ENCODE data around the gene GPC6.
"Not testable (repeated sequence)": the region's sequence is repeated elsewhere in the genome, so short reads cannot be mapped to it uniquely, and the experiment has no call there.

GPC6 gene

GRCh38 chr13:93318534-93319254, 92.1 kb downstream of the GPC6 start:
- no peak for DNase-seq (ENCODE audit: low read depth in 2 of 2)

- DNase-seq (ENCODE audit: low read depth in 2 of 2): no peak
Measured at GRCh38 chr13:93320942-93321341, 94.3 kb downstream of the GPC6 start.

DNA sequence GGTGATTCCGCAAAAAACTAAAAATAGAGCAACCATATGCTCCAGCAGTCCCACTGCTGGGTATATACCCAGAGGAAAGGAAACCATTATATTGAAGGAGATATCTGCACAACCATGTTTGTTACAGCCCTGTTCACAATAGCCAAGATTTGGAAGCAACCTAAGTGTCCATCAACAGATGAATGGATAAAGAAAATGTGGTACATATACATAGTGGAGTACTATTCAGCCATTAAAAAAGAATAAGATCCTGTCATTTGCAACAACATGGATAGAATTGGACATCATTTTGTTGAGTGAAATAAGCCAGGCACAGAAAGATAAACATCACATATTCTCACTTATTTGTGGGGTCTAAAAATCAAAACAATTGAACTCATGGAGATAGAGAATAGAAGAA, 97.3 kb downstream of the GPC6 start:
- DNase-seq (ENCODE audit: low read depth in 2 of 2): not testable (repeated sequence)

DNA sequence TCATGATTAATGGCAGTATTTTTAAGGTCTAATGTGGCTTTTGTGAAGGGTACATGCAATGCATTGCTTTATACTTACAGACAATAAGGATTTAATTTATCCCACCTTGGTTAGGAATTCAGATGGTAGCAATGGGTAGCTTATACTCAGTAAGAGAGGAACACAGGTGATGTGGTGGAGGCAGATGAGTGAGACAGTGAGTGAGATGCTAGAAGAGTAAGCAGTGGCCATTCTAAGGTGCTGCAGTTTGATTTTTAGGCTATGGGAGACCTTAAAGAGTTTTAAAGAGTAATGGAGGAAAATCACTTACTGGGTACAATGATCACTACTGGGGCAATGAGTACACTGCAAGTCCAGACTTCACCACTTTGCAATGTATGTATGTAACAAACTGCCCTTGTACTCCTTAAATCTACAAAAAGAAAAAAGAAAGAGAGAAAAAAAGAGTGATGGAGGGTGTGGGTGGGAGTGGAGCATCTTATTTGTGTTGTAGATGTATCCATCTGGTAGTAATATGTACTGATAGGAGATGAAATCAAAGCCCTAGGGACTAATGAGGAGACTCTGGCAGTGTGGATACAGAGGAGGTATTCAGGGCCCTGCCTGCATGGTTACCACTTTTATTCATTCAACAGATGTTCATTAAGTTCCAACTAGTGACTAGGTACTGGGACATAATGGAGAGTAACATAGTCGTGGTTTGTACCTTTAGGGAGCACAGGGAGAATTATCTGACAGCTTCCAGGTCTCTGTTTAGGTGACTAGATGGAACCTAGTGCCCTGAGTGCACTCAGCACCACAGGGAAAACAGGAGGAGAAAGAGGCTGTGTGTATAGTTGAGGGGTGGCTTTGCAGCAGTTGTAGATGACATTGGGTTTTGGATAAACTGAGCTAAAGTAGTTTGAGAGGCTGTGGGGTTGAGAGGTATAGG, 99.0 kb downstream of the GPC6 start:
- no peak for DNase-seq (ENCODE audit: low read depth in 2 of 2)

GRCh38 chr13:93326234-93326811, 99.7 kb downstream of the GPC6 start:
- no peak for DNase-seq (ENCODE audit: low read depth in 2 of 2)

GRCh38 chr13:93328943-93329342, 102.3 kb downstream of the GPC6 start:
- DNase-seq (ENCODE audit: low read depth in 2 of 2): no peak

GRCh38 chr13:93336728-93337127, 110.1 kb downstream of the GPC6 start:
- DNase-seq (ENCODE audit: low read depth in 2 of 2): no peak

DNA sequence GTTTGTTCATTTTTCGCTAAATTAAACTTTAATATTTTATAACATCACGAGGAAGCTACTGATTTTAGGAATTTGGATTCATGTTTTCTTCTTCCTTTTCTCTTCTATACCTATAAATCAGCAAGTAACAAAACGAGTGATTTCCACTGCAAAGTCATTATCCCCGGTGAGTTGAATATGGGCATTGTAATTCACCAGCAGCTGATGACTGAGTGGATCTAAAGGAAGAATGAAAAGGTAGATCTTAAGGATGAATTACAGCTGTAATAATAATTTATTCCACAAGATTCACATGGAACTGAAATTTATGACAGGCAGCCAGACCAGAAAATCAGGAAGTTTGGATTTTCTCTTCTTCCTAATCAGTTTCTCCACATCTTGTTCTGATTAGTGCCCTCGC, 111.4 kb downstream of the GPC6 start:
- DNase-seq (ENCODE audit: low read depth in 2 of 2): no peak

GRCh38 chr13:93338906-93339305, 112.3 kb downstream of the GPC6 start:
- no peak for DNase-seq (ENCODE audit: low read depth in 2 of 2)

- no peak for DNase-seq (ENCODE audit: low read depth in 2 of 2)
Measured at GRCh38 chr13:93339550-93339949, 112.9 kb downstream of the GPC6 start.

GRCh38 chr13:93341517-93341916, 114.9 kb downstream of the GPC6 start:
- no peak for DNase-seq (ENCODE audit: low read depth in 2 of 2)

GRCh38 chr13:93343097-93343496, 116.5 kb downstream of the GPC6 start:
- DNase-seq (ENCODE audit: low read depth in 2 of 2): no peak

- DNase-seq (ENCODE audit: low read depth in 2 of 2): no peak
Measured at GRCh38 chr13:93344048-93344705, 117.6 kb downstream of the GPC6 start.

- DNase-seq (ENCODE audit: low read depth in 2 of 2): no peak
Measured at GRCh38 chr13:93345024-93345423, 118.4 kb downstream of the GPC6 start.

- no peak for DNase-seq (ENCODE audit: low read depth in 2 of 2)
Measured at GRCh38 chr13:93345770-93346169, 119.2 kb downstream of the GPC6 start.

DNA sequence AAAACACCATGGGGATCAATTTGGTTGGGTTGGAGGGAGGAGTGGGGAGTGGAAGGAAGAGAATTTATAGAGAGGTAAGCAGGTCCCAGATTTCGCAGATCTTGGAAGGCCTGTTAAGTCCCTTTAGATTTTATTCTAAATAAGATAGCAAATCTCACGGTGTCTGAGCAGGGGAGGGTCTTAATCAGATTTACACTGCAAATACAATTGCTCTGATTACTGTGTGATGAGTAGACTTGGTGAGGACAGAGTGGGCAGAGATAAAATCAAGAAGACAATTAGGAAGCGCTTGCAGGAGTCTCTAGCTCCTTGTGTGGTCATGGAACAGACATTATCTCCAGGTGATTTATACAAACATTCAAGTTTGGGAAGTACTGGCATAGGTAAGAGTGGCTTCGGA, 126.0 kb downstream of the GPC6 start:
- DNase-seq (ENCODE audit: low read depth in 2 of 2): no peak

GRCh38 chr13:93355094-93355493, 128.5 kb downstream of the GPC6 start:
- DNase-seq (ENCODE audit: low read depth in 2 of 2): no peak

DNA sequence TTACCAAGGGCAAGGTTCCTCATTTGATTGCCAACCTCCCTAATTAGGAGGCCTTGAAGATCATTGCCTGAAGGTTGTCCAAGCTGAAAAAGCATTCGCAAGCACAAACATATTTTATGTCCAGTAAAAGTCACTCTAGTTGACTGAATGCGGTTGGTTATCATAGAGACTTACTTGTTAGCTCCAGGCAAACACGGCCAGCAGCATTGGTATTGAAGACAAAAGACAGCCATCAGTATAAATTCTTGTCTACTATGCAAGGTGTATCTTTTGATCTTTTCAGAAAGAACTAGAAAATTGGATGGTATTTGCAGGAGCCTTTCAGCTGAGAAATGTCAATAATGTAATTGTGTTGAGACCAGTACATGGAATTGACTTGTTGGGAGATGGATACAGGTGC, 129.9 kb downstream of the GPC6 start:
- DNase-seq (ENCODE audit: low read depth in 2 of 2): no peak

DNA sequence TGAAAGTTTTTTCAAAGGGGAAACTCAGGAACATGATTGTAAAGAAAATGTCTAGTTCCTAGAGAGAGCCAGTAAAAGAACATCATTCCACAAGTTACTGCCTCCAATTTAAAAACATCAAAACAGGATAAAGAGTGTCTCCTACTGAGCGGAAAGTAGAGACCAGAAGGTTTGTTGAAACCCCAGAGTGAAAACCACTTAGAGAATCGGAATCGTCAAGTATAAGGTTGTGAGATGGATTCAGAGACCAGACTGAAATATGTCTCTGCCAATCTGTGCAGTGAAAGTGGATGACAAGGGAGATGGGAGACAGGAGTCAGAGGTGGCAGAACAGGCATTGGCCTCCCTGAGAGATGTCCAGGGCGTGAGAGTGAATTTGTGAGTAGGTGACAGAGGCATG, 133.4 kb downstream of the GPC6 start:
- DNase-seq (ENCODE audit: low read depth in 2 of 2): no peak

- no peak for DNase-seq (ENCODE audit: low read depth in 2 of 2)
Measured at GRCh38 chr13:93361703-93362102, 135.1 kb downstream of the GPC6 start.

GRCh38 chr13:93364166-93364565, 137.6 kb downstream of the GPC6 start:
- DNase-seq (ENCODE audit: low read depth in 2 of 2): no peak

GRCh38 chr13:93368296-93368695, 141.7 kb downstream of the GPC6 start:
- DNase-seq (ENCODE audit: low read depth in 2 of 2): no peak
